GM12878 (cell line): ENCODE measurements around the gene RASGRP2.

Source experiments
- CTCF ChIP-seq, 3 experiments: IDR thresholded peaks in 2 of 3; conservative IDR thresholded peaks in 1 of 3; 2 replicates each; pipeline ENCODE4 v1.5.1; 2011; ENCODE audit warnings: low read depth in 3 of 3, low read length in 3 of 3, mild to moderate bottlenecking in 3 of 3, control low read depth in 2 of 3, moderate library complexity in 2 of 3, inconsistent platforms in 1 of 3, mixed read lengths in 1 of 3; ENCODE audit not compliant: control insufficient read depth in 2 of 3, insufficient read depth in 1 of 3; ENCODE audit errors: extremely low read depth in 1 of 3
- EP300 ChIP-seq, 2 experiments: fragments of 150-350 bp in 1 of 2; IDR thresholded peaks; 2 replicates each; pipeline ENCODE4 v1.6.1; 2011 to 2012; ENCODE audit warnings: low read depth in 2 of 2, low read length in 2 of 2, borderline replicate concordance in 1 of 2, improper control_type of control experiment in 1 of 2, inconsistent platforms in 1 of 2; ENCODE audit not compliant: control insufficient read depth in 1 of 2
- NR2C2 ChIP-seq: IDR thresholded peaks from 2 replicates; pipeline ENCODE4 v1.6.1; 2011; ENCODE audit warnings: borderline replicate concordance, low read depth; ENCODE audit not compliant: control insufficient read depth, insufficient read length
- POLR2AphosphoS5 ChIP-seq: IDR thresholded peaks from 2 replicates; pipeline ENCODE4 v1.6.1; 2011; ENCODE audit warnings: mild to moderate bottlenecking, low read length, inconsistent platforms

GRCh38 chr11:64789331-64790204 is 45.6 kb upstream of the RASGRP2 start:
- TF ChIP-seq CTCF (IDR thresholded peaks at IDR 0.05 in 2 of 3, conservative IDR thresholded peaks at IDR 0.05 in 1 of 3; ENCODE audit: control insufficient read depth in 2 of 3, extremely low read depth in 1 of 3, insufficient read depth in 1 of 3, low read depth in 3 of 3, low read length in 3 of 3) (no peak), NR2C2 (no peak), POLR2AphosphoS5 (no peak), EP300 (IDR thresholded peaks at IDR 0.05; ENCODE audit: borderline replicate concordance in 1 of 2, control insufficient read depth in 1 of 2, low read depth in 2 of 2, low read length in 2 of 2) (no peak)
